IPS-20b (cell line): ENCODE results near the gene CUX1.
"Not testable (repeated sequence)": the region's sequence is repeated elsewhere in the genome, so short reads cannot be mapped to it uniquely, and the experiment has no call there.

ENCODE experiments used
- H3K27ac ChIP-seq: one replicate; pipeline ENCODE4 v1.5.1; 2013; ENCODE audit warnings: low read length
- H3K27me3 ChIP-seq: 2 replicates; pipeline ENCODE4 v1.6.1; 2013; ENCODE audit warnings: mild to moderate bottlenecking, low read length, inconsistent platforms; ENCODE audit not compliant: insufficient read depth
- H3K36me3 ChIP-seq: 2 replicates; pipeline ENCODE4 v1.6.1; 2013; ENCODE audit warnings: low read depth, mild to moderate bottlenecking, inconsistent platforms, low read length, moderate library complexity; ENCODE audit not compliant: insufficient read depth
- H3K4me1 ChIP-seq: 2 replicates; pipeline ENCODE4 v1.6.1; 2013; ENCODE audit warnings: mild to moderate bottlenecking, control low read depth, inconsistent platforms, low read length, moderate library complexity; ENCODE audit not compliant: insufficient read depth
- H3K4me3 ChIP-seq: 2 replicates; pipeline ENCODE4 v1.5.1; 2013; ENCODE audit warnings: mild to moderate bottlenecking, low read length, inconsistent platforms
- H3K9ac ChIP-seq: 2 replicates; pipeline ENCODE4 v1.6.1; 2013; ENCODE audit warnings: low read depth, mild to moderate bottlenecking, inconsistent platforms, low read length, moderate library complexity
- H3K9me3 ChIP-seq: 2 replicates; pipeline ENCODE4 v1.6.1; 2013; ENCODE audit warnings: mild to moderate bottlenecking, low read depth, low read length, inconsistent platforms; ENCODE audit not compliant: insufficient read depth

CUX1 gene

DNA sequence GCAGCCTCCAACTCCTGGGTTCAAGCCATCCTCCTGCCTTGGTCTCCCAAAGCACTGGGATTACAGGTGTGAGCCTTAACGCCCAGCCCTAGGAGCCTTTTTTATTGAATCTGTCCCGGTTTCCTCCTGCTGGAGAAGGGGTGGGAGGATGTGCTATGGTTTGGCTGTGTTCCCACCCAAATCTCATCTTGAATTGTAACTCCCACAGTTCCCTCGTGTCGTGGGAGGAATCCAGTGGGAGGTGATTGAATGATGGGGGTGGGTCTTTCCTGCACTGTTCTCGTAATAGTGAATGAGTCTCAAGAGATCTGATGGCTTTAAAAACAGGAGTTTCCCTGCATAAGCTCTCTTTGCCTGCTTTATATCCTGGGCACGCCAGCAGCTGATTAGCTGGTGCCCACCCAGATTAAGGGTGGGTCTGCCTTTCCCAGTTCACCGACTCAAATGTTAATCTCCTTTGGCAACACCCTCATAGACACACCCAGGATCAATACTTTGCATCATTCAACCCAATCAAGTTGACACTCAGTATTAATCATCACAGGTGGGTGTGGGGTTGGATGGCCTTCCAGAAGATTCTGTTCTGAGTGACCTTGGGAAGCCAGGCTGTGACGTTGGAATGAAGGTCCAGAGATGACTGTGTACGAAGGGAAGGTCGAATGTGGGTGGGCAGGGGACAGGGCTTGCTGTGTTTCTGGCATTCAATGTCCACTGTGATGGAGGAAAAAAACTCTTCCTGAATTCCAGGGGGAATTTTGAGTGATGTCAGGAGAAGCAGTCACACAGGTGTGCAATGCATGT lies 33.8 kb upstream of the CUX1 start:
- H3K36me3 ChIP-seq: no peaks in the 10 kb centered on the region
- H3K27me3 ChIP-seq: no peaks in the 10 kb centered on the region; the same call in 1 of the 2 replicates
- no peak overlapping the region for H3K9ac ChIP-seq
- no peaks in the 10 kb centered on the region for H3K4me1 ChIP-seq
- no peak overlapping the region for H3K27ac ChIP-seq
- H3K4me3 ChIP-seq: no peak overlapping the region
- no peaks in the 10 kb centered on the region for H3K9me3 ChIP-seq

DNA sequence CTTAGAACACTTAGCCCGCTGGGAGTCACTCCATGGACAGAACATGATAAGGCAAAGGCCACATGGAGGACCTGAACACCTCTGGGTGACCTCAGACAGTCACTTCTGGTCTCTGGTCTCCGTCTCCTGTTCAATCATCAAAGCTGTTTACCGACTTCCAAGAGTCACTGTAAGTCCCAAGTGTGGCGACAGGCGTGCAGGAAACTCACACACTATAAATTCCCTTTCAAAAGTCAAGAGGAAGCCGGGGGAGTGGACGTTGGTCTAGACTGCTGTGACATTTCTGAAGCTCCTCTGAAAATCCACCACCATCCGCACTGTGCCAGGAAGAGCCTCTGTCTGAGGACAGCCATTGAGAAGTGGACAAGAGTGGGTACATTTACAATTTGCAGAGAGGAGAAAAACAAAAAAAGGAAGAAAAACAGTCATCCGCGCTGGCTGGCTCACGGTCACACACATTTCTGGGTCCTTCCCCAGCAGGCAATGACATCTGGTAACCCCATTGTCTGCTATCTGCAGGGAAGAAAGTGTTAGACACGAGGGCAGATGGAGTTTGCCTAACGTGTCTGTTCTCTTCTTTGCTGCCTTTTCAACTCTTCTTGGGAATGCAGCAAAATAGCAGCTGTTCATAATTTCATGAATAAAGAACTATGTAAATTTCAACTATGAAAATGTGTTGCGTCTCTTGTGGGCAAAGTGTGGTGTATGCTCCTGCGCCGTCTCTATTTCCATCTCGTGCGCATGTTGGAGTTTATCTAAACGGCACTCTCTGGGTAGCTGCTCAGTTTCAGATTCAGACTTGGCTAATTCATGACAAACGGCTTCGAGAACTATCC lies 32.9 kb upstream of the CUX1 start:
- no peak overlapping the region for H3K9ac ChIP-seq
- H3K9me3 ChIP-seq: no peaks in the 10 kb centered on the region
- H3K4me3 ChIP-seq: no peak overlapping the region
- H3K27ac ChIP-seq: no peak overlapping the region
- no peaks in the 10 kb centered on the region for H3K4me1 ChIP-seq
- no peaks in the 10 kb centered on the region for H3K36me3 ChIP-seq
- H3K27me3 ChIP-seq: no peaks in the 10 kb centered on the region; the same call in 1 of the 2 replicates

DNA sequence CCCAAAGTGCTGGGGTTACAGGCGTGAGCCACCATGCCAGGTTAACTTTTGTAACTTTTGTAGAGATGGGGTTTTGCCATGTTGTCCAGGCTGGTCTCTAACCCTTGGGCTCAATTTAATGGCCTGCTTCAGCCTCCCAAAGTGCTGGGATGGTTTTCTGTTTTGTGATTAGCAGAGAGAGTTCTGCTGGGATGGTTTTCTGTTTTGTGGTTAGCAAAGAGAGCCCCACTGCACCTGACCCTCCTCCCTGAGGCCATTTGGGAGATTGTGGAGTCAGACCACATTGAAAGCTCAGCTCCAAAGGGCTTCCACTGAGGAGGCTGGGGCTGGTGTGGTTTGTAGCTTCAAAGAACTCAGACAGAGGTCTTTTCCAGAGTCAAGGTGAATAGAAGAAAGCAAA lies 29.6 kb upstream of the CUX1 start:
- H3K27ac ChIP-seq: no peak overlapping the region
- H3K4me1 ChIP-seq: no peaks in the 10 kb centered on the region
- no peaks in the 10 kb centered on the region for H3K9me3 ChIP-seq
- no peaks in the 10 kb centered on the region for H3K36me3 ChIP-seq
- H3K27me3 ChIP-seq: no peaks in the 10 kb centered on the region; the same call in 1 of the 2 replicates
- H3K4me3 ChIP-seq: no peak overlapping the region
- H3K9ac ChIP-seq: no peak overlapping the region

DNA sequence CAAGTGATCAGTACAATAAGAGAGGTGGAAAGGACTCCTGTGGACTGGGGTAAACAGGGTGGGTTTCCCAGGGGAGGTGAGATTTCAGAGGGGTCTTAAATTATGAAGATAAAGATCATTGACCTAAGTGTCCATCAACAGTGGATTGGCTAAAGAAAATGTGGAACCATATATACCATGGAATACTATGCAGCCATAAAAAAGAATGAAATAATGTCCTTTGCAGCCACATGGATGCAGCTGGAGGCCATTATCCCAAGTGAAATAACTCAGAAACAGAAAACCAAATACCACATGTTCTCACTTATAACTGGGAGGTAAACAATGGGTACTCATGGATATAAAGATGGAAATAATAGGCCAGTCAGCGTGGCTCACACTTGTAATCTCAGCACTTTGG lies 28.9 kb upstream of the CUX1 start:
- no peaks in the 10 kb centered on the region for H3K9me3 ChIP-seq
- H3K4me3 ChIP-seq: no peak overlapping the region
- H3K36me3 ChIP-seq: no peaks in the 10 kb centered on the region
- H3K9ac ChIP-seq: no peak overlapping the region
- no peaks in the 10 kb centered on the region for H3K4me1 ChIP-seq
- no peaks in the 10 kb centered on the region; the same call in 1 of the 2 replicates for H3K27me3 ChIP-seq
- no peak overlapping the region for H3K27ac ChIP-seq

DNA sequence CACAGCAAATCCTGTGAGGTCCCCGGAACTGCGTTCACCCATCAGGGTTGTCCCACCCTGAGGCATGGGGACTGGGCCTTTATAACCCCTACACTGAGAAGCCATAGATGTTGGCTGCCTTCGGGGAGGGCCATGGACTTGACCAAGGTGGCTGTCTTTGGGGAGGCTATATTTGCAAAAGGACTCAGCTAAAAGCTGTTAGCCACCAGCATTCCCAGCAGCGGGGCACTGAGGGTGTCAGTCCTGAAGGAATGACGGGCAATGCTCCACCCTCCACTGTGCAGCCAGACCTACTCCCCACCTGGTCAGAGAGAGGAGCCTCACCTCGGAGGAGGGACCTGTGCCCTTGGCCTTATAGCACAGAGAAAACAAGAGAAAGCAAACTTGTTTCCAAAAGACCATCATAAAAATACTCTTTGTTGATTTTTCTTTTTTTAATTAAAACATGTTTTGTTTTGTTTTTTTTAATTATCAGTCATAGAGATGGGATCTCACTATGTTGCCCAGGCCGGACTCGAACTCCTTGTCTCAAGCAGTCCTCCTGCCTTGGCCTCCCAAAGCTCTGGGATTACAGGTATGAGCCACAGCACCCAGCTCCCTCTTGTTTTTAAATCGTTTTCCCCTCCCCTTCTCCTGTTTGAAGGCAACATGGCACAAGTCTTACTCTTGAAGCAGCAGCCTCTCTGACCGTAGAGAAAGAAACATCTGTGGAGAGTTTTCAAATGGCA lies 26.7 kb upstream of the CUX1 start:
- Histone ChIP-seq H3K36me3 (no peaks in the 10 kb centered on the region), H3K9ac (no peak overlapping the region), H3K4me3 (no peak overlapping the region), H3K9me3 (no peaks in the 10 kb centered on the region), H3K4me1 (no peaks in the 10 kb centered on the region), H3K27ac (no peak overlapping the region), H3K27me3 (no peaks in the 10 kb centered on the region)

DNA sequence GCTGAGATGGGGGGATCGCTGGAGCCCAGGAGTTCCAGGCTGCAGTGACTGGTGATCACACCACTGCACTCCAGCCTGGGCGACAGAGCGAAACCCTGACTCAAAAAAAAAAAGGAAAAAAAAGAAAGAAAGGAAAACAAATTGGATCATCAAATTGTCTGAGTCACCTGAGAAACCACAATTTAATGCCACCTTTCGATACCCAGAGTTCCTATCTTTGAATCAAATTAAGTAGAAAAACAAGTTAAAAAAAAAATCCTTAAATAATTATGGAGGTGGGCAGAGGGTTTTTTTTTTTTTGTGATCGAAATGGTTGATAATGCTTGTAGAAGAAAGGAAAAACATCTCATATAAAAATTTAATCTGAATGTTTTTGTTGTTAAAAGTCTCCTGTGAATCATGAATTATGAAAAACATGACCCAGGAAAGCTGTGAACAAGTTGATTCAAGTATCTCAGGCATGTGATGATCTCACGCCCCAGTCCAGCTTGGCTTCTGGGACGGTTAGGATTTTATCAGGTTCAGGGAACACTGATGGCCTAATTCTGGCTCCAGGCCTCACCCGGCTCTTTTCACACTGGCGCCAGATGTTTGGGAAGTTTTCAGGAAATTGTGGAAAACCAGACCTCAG lies 25.3 kb upstream of the CUX1 start:
- Histone ChIP-seq H3K36me3 (no peaks in the 10 kb centered on the region), H3K4me1 (no peaks in the 10 kb centered on the region), H3K27ac (no peak overlapping the region), H3K9ac (no peak overlapping the region), H3K4me3 (no peak overlapping the region), H3K9me3 (no peaks in the 10 kb centered on the region), H3K27me3 (no peaks in the 10 kb centered on the region)

DNA sequence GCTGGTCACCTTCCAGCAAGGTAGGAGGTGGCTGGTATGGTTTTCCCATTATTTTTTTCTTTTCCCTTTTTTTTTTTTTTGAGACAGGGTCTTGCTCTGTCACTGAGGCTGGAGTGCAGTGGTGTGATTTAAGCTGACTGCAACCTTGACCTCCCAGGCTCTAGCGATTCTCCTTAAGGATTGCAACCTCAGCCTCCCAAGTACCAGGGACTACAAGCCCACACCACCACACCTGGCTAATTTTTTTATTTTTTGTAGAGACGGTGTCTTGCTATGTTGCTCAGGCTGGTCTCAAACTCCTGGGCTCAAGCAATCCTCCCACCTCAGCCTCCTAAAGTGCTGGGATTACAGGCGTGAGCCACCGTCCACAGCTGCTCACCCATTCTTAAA lies 24.7 kb upstream of the CUX1 start:
- not testable (repeated sequence) for H3K4me3 ChIP-seq, H3K9ac ChIP-seq, H3K27ac ChIP-seq, H3K36me3 ChIP-seq, H3K4me1 ChIP-seq, H3K9me3 ChIP-seq, H3K27me3 ChIP-seq

DNA sequence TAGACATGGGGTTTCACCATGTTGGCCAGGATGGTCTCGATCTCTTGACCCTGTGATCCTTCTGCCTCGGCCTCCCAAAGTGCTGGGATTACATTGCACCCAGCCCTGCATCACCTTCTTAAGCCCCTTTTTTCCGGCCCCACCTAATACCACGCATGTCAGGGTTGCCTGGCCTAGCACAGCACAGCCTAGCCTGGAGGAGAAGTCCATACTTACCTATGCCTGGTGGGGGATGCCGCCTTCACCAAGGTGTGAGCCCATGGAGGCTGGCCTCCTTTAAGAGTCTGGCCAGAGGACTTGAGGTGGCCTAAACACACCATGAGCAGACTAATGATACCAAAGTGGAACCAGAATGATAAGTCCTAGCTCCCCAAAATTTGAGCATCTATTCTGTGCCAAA lies 22.0 kb upstream of the CUX1 start:
- Histone ChIP-seq H3K4me1 (no peaks in the 10 kb centered on the region), H3K4me3 (no peak overlapping the region), H3K36me3 (no peaks in the 10 kb centered on the region), H3K9me3 (no peaks in the 10 kb centered on the region), H3K27me3 (no peaks in the 10 kb centered on the region), H3K27ac (no peak overlapping the region), H3K9ac (no peak overlapping the region)

DNA sequence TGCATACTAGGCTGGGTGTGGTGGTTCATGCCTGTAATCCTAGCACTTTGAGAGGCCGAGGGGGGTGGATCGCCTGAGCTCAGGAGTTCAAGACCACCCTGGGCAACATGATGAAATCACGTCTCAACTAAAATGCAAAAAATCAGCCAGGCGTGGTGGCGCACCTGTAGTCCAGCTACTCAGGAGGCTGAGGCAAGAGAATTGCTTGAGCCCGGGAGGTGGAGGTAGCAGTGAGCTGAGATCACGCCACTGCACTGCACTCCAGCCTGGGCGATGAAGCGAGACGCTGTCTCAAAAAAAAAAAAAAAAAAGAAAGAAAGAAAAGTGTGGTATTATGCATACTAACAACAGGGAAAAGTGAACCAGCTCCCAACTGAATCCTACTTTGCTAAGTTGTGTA lies 19.3 kb upstream of the CUX1 start:
- not testable (repeated sequence) for H3K9ac ChIP-seq, H3K9me3 ChIP-seq, H3K36me3 ChIP-seq, H3K4me1 ChIP-seq, H3K27me3 ChIP-seq, H3K27ac ChIP-seq, H3K4me3 ChIP-seq

DNA sequence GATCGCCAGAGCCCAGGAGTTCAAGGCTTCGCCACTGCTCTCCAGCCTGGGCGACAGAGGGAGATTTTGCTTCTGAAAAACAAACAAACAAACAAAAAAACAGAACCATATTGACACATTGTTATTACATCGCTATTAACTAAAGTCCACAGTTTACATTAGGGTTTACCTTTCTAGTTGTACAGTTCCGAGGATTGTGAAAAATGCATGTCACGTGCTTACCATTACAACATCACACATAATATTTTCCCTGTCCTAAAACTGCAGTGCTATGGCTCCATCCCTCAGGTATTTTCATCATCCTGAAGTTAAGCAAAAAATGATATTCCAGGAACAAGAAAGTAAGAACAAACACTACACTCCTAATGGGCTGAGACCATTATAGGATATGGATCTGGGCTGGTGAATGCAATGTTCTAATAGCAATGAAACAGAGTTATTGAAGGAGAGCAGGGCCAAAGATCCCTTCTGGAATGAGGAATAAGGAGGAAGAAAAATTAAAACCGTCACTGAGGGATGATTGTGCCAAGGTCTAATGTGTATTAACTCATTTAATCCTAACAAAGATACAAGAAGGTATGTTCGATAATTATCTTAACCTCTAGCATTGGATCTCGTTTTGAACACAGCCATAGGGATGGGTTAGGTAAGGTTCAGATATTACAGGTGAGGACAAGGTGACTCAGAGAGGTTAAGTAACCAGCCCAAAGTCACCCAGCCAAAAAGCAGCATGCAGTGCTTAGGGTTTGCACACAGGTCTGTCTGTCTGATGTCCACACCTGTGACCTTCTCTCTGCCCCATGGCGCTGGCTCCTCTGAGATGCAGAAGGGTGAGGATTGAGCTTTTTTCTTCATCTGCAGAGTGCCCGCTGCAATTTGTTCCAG lies 14.0 kb upstream of the CUX1 start:
- H3K27me3 ChIP-seq: peaks cover 34% of the 10 kb centered on the region
- peaks cover 9% of the 10 kb centered on the region; the same call in 1 of the 2 replicates for H3K4me1 ChIP-seq
- no peak overlapping the region for H3K9ac ChIP-seq
- H3K36me3 ChIP-seq: no peaks in the 10 kb centered on the region
- peak overlapping the region; percentile 40 for H3K4me3 ChIP-seq
- no peaks in the 10 kb centered on the region for H3K9me3 ChIP-seq
- H3K27ac ChIP-seq: no peak overlapping the region
